ENCODE data around the gene AFF1. TPM values are rescaled to one million over a fixed set of nuclear protein-coding genes. Genes with fewer than 3 reads are reported as not detected.

AFF1 gene
- total RNA-seq, 2 experiments from 2014 or later: 50.3 to 51.2 TPM

- POLR2A ChIA-PET: interaction anchor here (0.6 to 0.9 kb wide), 2 partner anchors 8 to 14 kb away, joined by 3 to 4 read pairs; no protein-coding TSS in a partner anchor
Observed at GRCh38 chr4:87014284-87014782, 79.5 kb downstream of the AFF1 start.

DNA sequence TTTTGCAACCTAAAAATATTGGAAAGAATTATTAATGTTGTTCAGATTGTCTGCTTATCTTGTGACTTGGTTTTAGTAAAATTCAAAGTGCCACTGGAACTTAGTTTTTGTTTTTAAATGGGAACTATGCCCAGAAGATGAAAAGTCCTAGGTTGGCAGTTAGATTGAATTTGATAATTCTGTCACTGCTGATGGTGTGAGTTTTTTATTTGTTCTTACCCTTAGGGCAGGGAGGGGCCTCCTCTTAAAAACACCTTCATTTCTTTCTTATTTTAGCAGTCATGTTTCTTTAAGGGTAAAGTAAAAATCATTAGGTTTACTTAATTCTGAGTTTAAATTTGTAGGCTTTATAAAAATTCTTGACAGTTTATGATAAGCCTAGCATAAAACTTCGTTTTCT, 80.6 kb downstream of the AFF1 start:
- H3K27ac ChIP-seq (ENCODE audit: low read depth in 1 of 2, low read length in 2 of 2): no peak overlapping the region
- DNase-seq (no peak), ATAC-seq (ENCODE audit: poor library complexity) (no peak)
- intact Hi-C loops (cut with DNase I, micrococcal nuclease): no loop called here
- Mint-ChIP-seq H3K27ac (no peak overlapping the region), H3K9me3 (no peaks in the 10 kb centered on the region), H3K4me3 (no peak overlapping the region), H3K4me1 (ENCODE audit: low read depth) (peaks cover 93% of the 10 kb centered on the region), H3K27me3 (no peaks in the 10 kb centered on the region), H3K36me3 (ENCODE audit: low read depth) (no peaks in the 10 kb centered on the region)
- POLR2A ChIA-PET: interaction anchor here (0.7 to 0.9 kb wide), 2 partner anchors 9 to 80 kb away, joined by 3 to 4 read pairs; no protein-coding TSS in a partner anchor
- peaks cover 25% of the 10 kb centered on the region for H3K4me1 ChIP-seq (ENCODE audit: insufficient read depth, low read length)
- TF ChIP-seq, protein P1, sequence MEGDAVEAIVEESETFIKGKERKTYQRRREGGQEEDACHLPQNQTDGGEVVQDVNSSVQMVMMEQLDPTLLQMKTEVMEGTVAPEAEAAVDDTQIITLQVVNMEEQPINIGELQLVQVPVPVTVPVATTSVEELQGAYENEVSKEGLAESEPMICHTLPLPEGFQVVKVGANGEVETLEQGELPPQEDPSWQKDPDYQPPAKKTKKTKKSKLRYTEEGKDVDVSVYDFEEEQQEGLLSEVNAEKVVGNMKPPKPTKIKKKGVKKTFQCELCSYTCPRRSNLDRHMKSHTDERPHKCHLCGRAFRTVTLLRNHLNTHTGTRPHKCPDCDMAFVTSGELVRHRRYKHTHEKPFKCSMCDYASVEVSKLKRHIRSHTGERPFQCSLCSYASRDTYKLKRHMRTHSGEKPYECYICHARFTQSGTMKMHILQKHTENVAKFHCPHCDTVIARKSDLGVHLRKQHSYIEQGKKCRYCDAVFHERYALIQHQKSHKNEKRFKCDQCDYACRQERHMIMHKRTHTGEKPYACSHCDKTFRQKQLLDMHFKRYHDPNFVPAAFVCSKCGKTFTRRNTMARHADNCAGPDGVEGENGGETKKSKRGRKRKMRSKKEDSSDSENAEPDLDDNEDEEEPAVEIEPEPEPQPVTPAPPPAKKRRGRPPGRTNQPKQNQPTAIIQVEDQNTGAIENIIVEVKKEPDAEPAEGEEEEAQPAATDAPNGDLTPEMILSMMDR (IDR thresholded peaks at IDR 0.05): no peak
- no peaks in the 10 kb centered on the region for H3K36me3 ChIP-seq (ENCODE audit: insufficient read depth, low read length)
- H3K4me3 ChIP-seq (ENCODE audit: low read length): no peak overlapping the region
- H3K9me3 ChIP-seq (ENCODE audit: control insufficient read depth in 1 of 2, insufficient read depth in 1 of 2, low read length in 2 of 2): no peaks in the 10 kb centered on the region
- CTCF ChIA-PET: interaction anchor here (1.4 to 2.4 kb wide), 3 partner anchors 9 to 93 kb away, joined by 5 to 9 read pairs (median 6); no protein-coding TSS in a partner anchor
- H3K27me3 ChIP-seq (ENCODE audit: control insufficient read depth in 1 of 2, insufficient read depth in 2 of 2, low read length in 2 of 2): no peaks in the 10 kb centered on the region

More at GRCh38 chr4:87014284-87014782, 79.5 kb downstream of the AFF1 start:
- H3K27ac Mint-ChIP-seq: no peak overlapping the region
- no peak for DNase-seq
- peaks cover 21% of the 10 kb centered on the region for H3K4me1 ChIP-seq (ENCODE audit: insufficient read depth, low read length)
- TF ChIP-seq, protein P1 (IDR thresholded peaks at IDR 0.05): no peak
- H3K4me3 ChIP-seq (ENCODE audit: low read length): no peak overlapping the region
- CTCF ChIA-PET: interaction anchor here (1.4 to 2.4 kb wide), 3 partner anchors 8 to 92 kb away, joined by 5 to 9 read pairs (median 6); no protein-coding TSS in a partner anchor
- H3K4me1 Mint-ChIP-seq (ENCODE audit: low read depth): peaks cover 91% of the 10 kb centered on the region
- H3K4me3 Mint-ChIP-seq: peak overlapping the region; percentile 11
- H3K9me3 ChIP-seq (ENCODE audit: control insufficient read depth in 1 of 2, insufficient read depth in 1 of 2, low read length in 2 of 2): no peaks in the 10 kb centered on the region
- intact Hi-C loops (cut with DNase I, micrococcal nuclease): no loop called here
- no peak overlapping the region for H3K27ac ChIP-seq (ENCODE audit: low read depth in 1 of 2, low read length in 2 of 2)
- no peaks in the 10 kb centered on the region for H3K27me3 ChIP-seq (ENCODE audit: control insufficient read depth in 1 of 2, insufficient read depth in 2 of 2, low read length in 2 of 2)
- H3K36me3 Mint-ChIP-seq (ENCODE audit: low read depth): no peaks in the 10 kb centered on the region
- H3K36me3 ChIP-seq (ENCODE audit: insufficient read depth, low read length): no peaks in the 10 kb centered on the region
- no peaks in the 10 kb centered on the region for H3K9me3 Mint-ChIP-seq
- ATAC-seq (ENCODE audit: poor library complexity): no peak
- no peaks in the 10 kb centered on the region for H3K27me3 Mint-ChIP-seq

- POLR2A ChIA-PET: interaction anchor here (0.6 to 1.5 kb wide), 4 partner anchors 11 to 1580 kb away, joined by 3 to 8 read pairs (median 4); no protein-coding TSS in a partner anchor
- no peak overlapping the region for H3K27ac ChIP-seq (ENCODE audit: low read depth in 1 of 2, low read length in 2 of 2)
- no peaks in the 10 kb centered on the region for H3K27me3 Mint-ChIP-seq
Observed at GRCh38 chr4:87017580-87018342, 83.0 kb downstream of the AFF1 start.

More at GRCh38 chr4:87017580-87018342, 83.0 kb downstream of the AFF1 start:
- H3K9me3 ChIP-seq (ENCODE audit: control insufficient read depth in 1 of 2, insufficient read depth in 1 of 2, low read length in 2 of 2): no peaks in the 10 kb centered on the region
- Mint-ChIP-seq H3K9me3 (no peaks in the 10 kb centered on the region), H3K4me3 (peak overlapping the region; percentile 26), H3K36me3 (ENCODE audit: low read depth) (no peaks in the 10 kb centered on the region), H3K4me1 (ENCODE audit: low read depth) (peaks cover 89% of the 10 kb centered on the region), H3K27ac (peak overlapping the region; percentile 74)
- ATAC-seq (ENCODE audit: poor library complexity): peak; percentile 87
- H3K36me3 ChIP-seq (ENCODE audit: insufficient read depth, low read length): no peaks in the 10 kb centered on the region
- peaks cover 22% of the 10 kb centered on the region for H3K4me1 ChIP-seq (ENCODE audit: insufficient read depth, low read length)
- intact Hi-C loops (cut with DNase I, micrococcal nuclease): no loop called here
- TF ChIP-seq, protein P1 (IDR thresholded peaks at IDR 0.05): no peak
- no peak overlapping the region for H3K4me3 ChIP-seq (ENCODE audit: low read length)
- DNase-seq: peak in 1 of 14 experiments; percentile 19
- CTCF ChIA-PET: interaction anchor here (0.9 to 1.8 kb wide), 3 partner anchors 10 to 95 kb away, joined by 3 to 4 read pairs (median 3); no protein-coding TSS in a partner anchor
- no peaks in the 10 kb centered on the region for H3K27me3 ChIP-seq (ENCODE audit: control insufficient read depth in 1 of 2, insufficient read depth in 2 of 2, low read length in 2 of 2)

All from CD4-positive, alpha-beta T cell (primary cell).